Spinal cord (tissue), 10 donors: ENCODE results near the gene SIAE. TPM values are rescaled to one million over a fixed set of nuclear protein-coding genes. Genes with fewer than 3 reads are reported as not detected.
A peak's percentile ranks its signal among the peaks of the same experiment; 100 is the strongest.

Experiments used
- DNase-seq, 6 donors: peaks; one replicate each; pipeline versions ENCODE4 v3.0.0 to v3.0.0-alpha.2; 2013 to 2015; ENCODE audit warnings: low spot score in 6 of 6, low read depth in 4 of 6
- H3K27ac ChIP-seq: one replicate; pipeline ENCODE4 v1.5.1; 2013; ENCODE audit warnings: low read depth, low read length, control low read depth
- H3K27me3 ChIP-seq: one replicate; pipeline ENCODE4 v1.6.1; 2013; ENCODE audit warnings: low read length; ENCODE audit not compliant: control insufficient read depth, insufficient read depth
- H3K36me3 ChIP-seq: one replicate; pipeline ENCODE4 v1.6.1; 2013; ENCODE audit warnings: low read length; ENCODE audit not compliant: control insufficient read depth, insufficient read depth
- H3K4me1 ChIP-seq: one replicate; pipeline ENCODE4 v1.6.1; 2013; ENCODE audit warnings: low read length; ENCODE audit not compliant: control insufficient read depth, insufficient read depth
- H3K4me3 ChIP-seq: one replicate; pipeline ENCODE4 v1.5.1; 2013; ENCODE audit warnings: low read depth, low read length, control low read depth
- H3K9me3 ChIP-seq: one replicate; pipeline ENCODE4 v1.6.1; 2013; ENCODE audit warnings: low read length; ENCODE audit not compliant: control insufficient read depth, insufficient read depth
- WGBS: methylation state at CpG from one replicate; pipeline ENCODE4 v1.1.5; 2013; ENCODE audit warnings: missing lambda C conversion rate; ENCODE audit not compliant: insufficient coverage; 5-methylcytosine and 5-hydroxymethylcytosine counted together
- polyA plus RNA-seq, 2 donors: library from polyadenylated mRNA; unstranded; fragments of 120-200 nt; gene quantifications; one replicate each; pipeline ENCODE4 v1.2.1, GENCODE V29; 2013; ENCODE audit not compliant: insufficient read length in 2 of 2
- total RNA-seq, 2 donors: library from RNA; depleted of rRNA in 1 of 2; stranded (reverse); fragments of 120-200 nt in 1 of 2; fragments of >200 nt in 1 of 2; gene quantifications; one replicate each; pipeline versions ENCODE4 v1.2.3 to v1.2.4, GENCODE V29; 2013 to 2014
- donor health status: healthy.

Gene SIAE
- total and polyA plus RNA-seq, 4 donors = 17.0 to 31.1 (median 30.1) TPM

GRCh38 chr11:124648610-124649009, 24.9 kb downstream of the SIAE start:
- peaks cover 6% of the 10 kb centered on the region for H3K4me1 ChIP-seq
- WGBS = 90% methylated on average over 4 of the region's 6 CpGs
- H3K27me3 ChIP-seq = no peaks in the 10 kb centered on the region
- DNase-seq = no peak
- H3K9me3 ChIP-seq = no peaks in the 10 kb centered on the region
- no peak overlapping the region for H3K4me3 ChIP-seq
- H3K27ac ChIP-seq = no peak overlapping the region
- no peaks in the 10 kb centered on the region for H3K36me3 ChIP-seq

- no peaks in the 10 kb centered on the region for H3K36me3 ChIP-seq
- H3K27me3 ChIP-seq = no peaks in the 10 kb centered on the region
- no peak for DNase-seq
- H3K4me3 ChIP-seq = no peak overlapping the region
- WGBS = no CpG with 5 or more reads among the region's 3 CpGs
- no peak overlapping the region for H3K27ac ChIP-seq
- H3K9me3 ChIP-seq = no peaks in the 10 kb centered on the region
- H3K4me1 ChIP-seq = peaks cover 6% of the 10 kb centered on the region
Observed at GRCh38 chr11:124646148-124646547, 27.4 kb downstream of the SIAE start.

DNA sequence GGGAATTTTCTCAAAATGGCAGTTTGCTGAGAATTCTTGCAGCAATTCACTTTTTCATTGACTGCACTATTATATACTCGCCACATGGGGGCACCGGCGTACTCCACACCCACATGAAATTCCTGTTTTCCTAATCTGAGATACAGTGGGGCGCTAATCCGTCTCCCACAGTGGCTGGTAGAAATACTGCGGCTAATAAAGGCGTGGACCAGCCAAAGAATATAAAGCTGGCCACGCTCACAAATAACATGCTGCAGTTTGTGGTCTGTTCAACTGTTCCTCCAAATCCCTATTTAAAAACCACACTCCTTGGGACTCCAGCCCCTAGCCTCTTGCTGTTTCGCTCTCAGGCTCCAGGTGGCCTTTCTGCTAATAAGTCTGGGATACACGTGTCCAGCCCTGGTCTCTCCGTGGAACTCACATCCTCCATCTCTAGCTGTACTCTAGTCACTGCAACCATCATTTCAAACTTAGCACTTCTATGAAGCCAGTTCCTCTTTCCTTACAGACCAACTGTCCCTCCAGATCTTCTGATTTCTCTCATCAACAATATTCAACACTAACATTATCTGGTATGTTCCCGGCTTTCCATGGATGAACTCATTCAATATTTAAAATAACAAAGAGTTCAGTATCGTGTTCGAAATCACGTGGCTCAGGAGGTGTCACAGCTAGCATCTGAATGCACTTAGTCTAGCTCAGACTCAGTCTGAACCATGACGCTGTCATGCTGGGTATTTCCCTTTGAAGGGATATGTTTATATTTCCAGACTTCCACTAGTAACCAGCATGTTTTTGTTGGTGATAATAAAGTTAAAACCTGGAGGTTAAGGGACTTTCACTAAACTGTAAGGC, 28.9 kb downstream of the SIAE start:
- peaks cover 6% of the 10 kb centered on the region for H3K4me1 ChIP-seq
- 13% methylated on average over 13 of the region's 16 CpGs for WGBS
- H3K27me3 ChIP-seq = no peaks in the 10 kb centered on the region
- peaks cover 2% of the 10 kb centered on the region for H3K36me3 ChIP-seq
- no peaks in the 10 kb centered on the region for H3K9me3 ChIP-seq
- peak overlapping the region; percentile 4 for H3K4me3 ChIP-seq
- peak overlapping the region; percentile 50 for H3K27ac ChIP-seq
- DNase-seq = peak in 5 of 6 donors; percentile 43 to 93 (median 59)

GRCh38 chr11:124643605-124644425, 29.7 kb downstream of the SIAE start:
- 60% methylated on average over 1 of the region's 3 CpGs for WGBS

GRCh38 chr11:124643042-124643604, 30.4 kb downstream of the SIAE start:
- peak overlapping the region; percentile 12 for H3K27ac ChIP-seq
- no peaks in the 10 kb centered on the region for H3K27me3 ChIP-seq
- H3K36me3 ChIP-seq = peaks cover 2% of the 10 kb centered on the region
- no peak overlapping the region for H3K4me3 ChIP-seq
- peaks cover 6% of the 10 kb centered on the region for H3K4me1 ChIP-seq
- no peak for DNase-seq
- WGBS = 96% methylated on average over 4 of the region's 10 CpGs
- no peaks in the 10 kb centered on the region for H3K9me3 ChIP-seq

More at GRCh38 chr11:124643605-124644425, 29.7 kb downstream of the SIAE start:
- Histone ChIP-seq H3K4me3 (no peak overlapping the region), H3K36me3 (peaks cover 2% of the 10 kb centered on the region), H3K27me3 (no peaks in the 10 kb centered on the region), H3K4me1 (peaks cover 6% of the 10 kb centered on the region), H3K9me3 (no peaks in the 10 kb centered on the region), H3K27ac (peak overlapping the region; percentile 12)
- peak in 1 of 6 donors; percentile 61 for DNase-seq

- 100% methylated on average over 2 of the region's 3 CpGs for WGBS
- Histone ChIP-seq H3K36me3 (peaks cover 4% of the 10 kb centered on the region), H3K4me3 (no peak overlapping the region), H3K27ac (no peak overlapping the region), H3K27me3 (no peaks in the 10 kb centered on the region), H3K4me1 (peaks cover 6% of the 10 kb centered on the region), H3K9me3 (no peaks in the 10 kb centered on the region)
- no peak for DNase-seq
Observed at GRCh38 chr11:124642628-124643027, 30.9 kb downstream of the SIAE start.

DNA sequence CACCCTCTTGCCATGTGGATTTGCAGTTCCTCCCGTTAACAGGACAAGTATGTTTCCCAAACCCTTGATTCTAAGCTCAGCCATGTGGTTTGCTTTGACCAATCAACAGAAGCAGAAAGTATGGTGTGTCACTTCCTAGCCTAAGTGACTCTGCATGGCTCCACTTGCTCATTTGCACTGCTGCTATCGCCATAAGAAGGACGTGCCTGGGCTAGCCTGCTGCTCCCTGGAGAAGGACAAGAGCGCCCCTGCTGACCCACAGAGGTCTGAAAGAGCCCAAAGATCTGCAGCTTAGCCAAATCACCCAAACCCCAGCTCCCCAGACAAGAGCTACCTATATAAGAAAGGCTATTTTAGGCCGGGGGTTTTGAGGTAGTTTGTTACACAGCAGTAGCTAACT, 32.9 kb downstream of the SIAE start:
- H3K27me3 ChIP-seq = no peaks in the 10 kb centered on the region
- H3K4me3 ChIP-seq = no peak overlapping the region
- peaks cover 6% of the 10 kb centered on the region for H3K4me1 ChIP-seq
- H3K27ac ChIP-seq = no peak overlapping the region
- no peaks in the 10 kb centered on the region for H3K9me3 ChIP-seq
- peaks cover 15% of the 10 kb centered on the region for H3K36me3 ChIP-seq
- 87% methylated on average over 3 of the region's 5 CpGs for WGBS
- DNase-seq = no peak

GRCh38 chr11:124639186-124639585, 34.4 kb downstream of the SIAE start:
- no peak overlapping the region for H3K4me3 ChIP-seq
- no peaks in the 10 kb centered on the region for H3K9me3 ChIP-seq
- H3K36me3 ChIP-seq = peaks cover 15% of the 10 kb centered on the region
- WGBS = 93% methylated on average over 1 of the region's 1 CpG
- H3K27ac ChIP-seq = no peak overlapping the region
- DNase-seq = no peak
- no peaks in the 10 kb centered on the region for H3K4me1 ChIP-seq
- H3K27me3 ChIP-seq = no peaks in the 10 kb centered on the region

DNA sequence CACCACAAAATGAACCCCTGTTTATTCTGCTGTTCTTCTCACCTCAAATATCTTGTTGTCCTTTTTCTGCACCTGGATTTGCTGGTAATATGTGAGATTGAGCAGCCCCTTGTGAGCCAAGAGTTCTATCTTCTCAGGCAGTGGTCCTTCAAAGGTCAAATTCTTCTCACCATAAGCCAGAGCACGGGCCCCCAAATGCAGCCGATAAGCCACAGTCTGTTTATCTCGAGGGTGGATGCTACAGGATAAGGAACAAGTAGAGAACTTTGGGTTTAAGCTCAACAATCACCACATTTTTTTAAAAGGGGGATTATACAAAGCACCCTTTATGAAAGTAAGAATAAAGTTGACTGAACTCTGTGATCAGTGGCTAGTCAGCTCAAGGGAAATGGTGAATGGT, 35.0 kb downstream of the SIAE start:
- no peak overlapping the region for H3K27ac ChIP-seq
- no peak overlapping the region for H3K4me3 ChIP-seq
- no peak for DNase-seq
- no CpG with 5 or more reads among the region's 3 CpGs for WGBS
- H3K9me3 ChIP-seq = no peaks in the 10 kb centered on the region
- peaks cover 19% of the 10 kb centered on the region for H3K36me3 ChIP-seq
- no peaks in the 10 kb centered on the region for H3K4me1 ChIP-seq
- H3K27me3 ChIP-seq = no peaks in the 10 kb centered on the region
